Breast epithelium (tissue), 3 donors: ENCODE data around the gene GRM4.

ENCODE experiments used
- POLR2A ChIP-seq: fragments of 450-650 bp; IDR thresholded peaks from one replicate; pipeline ENCODE4 v1.6.1; 2016; ENCODE audit warnings: antibody characterized with exemption, mild to moderate bottlenecking, moderate library complexity
- POLR2AphosphoS5 ChIP-seq, 3 donors: sonication (generic); formaldehyde crosslinking; IDR thresholded peaks; one replicate each; pipeline ENCODE4 v1.6.1; 2017; ENCODE audit warnings: antibody characterized with exemption in 3 of 3
- TF ChIP-seq, protein P1 (sequence below), 3 donors: fragments of 450-650 bp; IDR thresholded peaks; one replicate each; pipeline ENCODE4 v1.5.1; 2016 to 2017; ENCODE audit warnings: antibody characterized with exemption in 3 of 3, mild to moderate bottlenecking in 3 of 3, moderate library complexity in 3 of 3

DNA sequence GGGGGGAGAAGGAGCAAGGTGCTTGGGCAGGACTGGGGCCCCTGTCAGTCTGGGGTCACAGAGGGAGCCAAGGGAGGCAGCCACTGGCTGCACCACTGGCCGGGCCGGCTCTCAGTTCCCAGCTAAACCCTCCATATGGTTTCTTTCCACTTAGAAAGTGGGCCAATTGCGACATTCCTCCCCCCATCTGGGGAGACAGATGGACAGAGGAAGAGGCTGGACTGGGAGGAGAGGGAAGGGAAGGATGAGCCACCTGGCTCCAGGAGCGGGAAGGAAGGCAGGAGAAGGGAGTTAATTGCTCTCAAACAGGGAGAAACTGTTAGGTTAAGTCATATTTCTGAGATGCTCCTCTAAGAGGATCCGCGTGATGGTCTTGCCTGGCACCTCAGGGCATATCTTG lies 82.2 kb downstream of the GRM4 start:
- TF ChIP-seq POLR2AphosphoS5 (IDR thresholded peaks at IDR 0.05) = no peak
- TF ChIP-seq, protein P1, sequence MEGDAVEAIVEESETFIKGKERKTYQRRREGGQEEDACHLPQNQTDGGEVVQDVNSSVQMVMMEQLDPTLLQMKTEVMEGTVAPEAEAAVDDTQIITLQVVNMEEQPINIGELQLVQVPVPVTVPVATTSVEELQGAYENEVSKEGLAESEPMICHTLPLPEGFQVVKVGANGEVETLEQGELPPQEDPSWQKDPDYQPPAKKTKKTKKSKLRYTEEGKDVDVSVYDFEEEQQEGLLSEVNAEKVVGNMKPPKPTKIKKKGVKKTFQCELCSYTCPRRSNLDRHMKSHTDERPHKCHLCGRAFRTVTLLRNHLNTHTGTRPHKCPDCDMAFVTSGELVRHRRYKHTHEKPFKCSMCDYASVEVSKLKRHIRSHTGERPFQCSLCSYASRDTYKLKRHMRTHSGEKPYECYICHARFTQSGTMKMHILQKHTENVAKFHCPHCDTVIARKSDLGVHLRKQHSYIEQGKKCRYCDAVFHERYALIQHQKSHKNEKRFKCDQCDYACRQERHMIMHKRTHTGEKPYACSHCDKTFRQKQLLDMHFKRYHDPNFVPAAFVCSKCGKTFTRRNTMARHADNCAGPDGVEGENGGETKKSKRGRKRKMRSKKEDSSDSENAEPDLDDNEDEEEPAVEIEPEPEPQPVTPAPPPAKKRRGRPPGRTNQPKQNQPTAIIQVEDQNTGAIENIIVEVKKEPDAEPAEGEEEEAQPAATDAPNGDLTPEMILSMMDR (IDR thresholded peaks at IDR 0.05) = no peak
- no peak for TF ChIP-seq POLR2A
